ENCODE results near the gene DENND1A.

Gene DENND1A

GRCh38 chr9:123372766-123373446, 557.0 kb downstream of the DENND1A start:
- TF ChIP-seq CTCF (IDR thresholded peaks at IDR 0.05; ENCODE audit: low read depth, low read length): no peak
- no peak overlapping the region for H3K4me3 ChIP-seq (ENCODE audit: low read depth, low read length)

- TF ChIP-seq CTCF (IDR thresholded peaks at IDR 0.05; ENCODE audit: low read depth, low read length): no peak
- no peak overlapping the region for H3K4me3 ChIP-seq (ENCODE audit: low read depth, low read length)
Observed at GRCh38 chr9:123371805-123372590, 557.9 kb downstream of the DENND1A start.

- no peak overlapping the region for H3K4me3 ChIP-seq (ENCODE audit: low read depth, low read length)
- TF ChIP-seq CTCF (IDR thresholded peaks at IDR 0.05; ENCODE audit: low read depth, low read length): no peak
Observed at GRCh38 chr9:123371228-123371584, 558.7 kb downstream of the DENND1A start.

GRCh38 chr9:123370526-123371227, 559.2 kb downstream of the DENND1A start:
- TF ChIP-seq CTCF (IDR thresholded peaks at IDR 0.05; ENCODE audit: low read depth, low read length): no peak
- H3K4me3 ChIP-seq (ENCODE audit: low read depth, low read length): no peak overlapping the region

- no peak overlapping the region for H3K4me3 ChIP-seq (ENCODE audit: low read depth, low read length)
- TF ChIP-seq CTCF (IDR thresholded peaks at IDR 0.05; ENCODE audit: low read depth, low read length): no peak
Observed at GRCh38 chr9:123370108-123370507, 559.8 kb downstream of the DENND1A start.

- no peak overlapping the region for H3K4me3 ChIP-seq (ENCODE audit: low read depth, low read length)
- no peak for TF ChIP-seq CTCF (IDR thresholded peaks at IDR 0.05; ENCODE audit: low read depth, low read length)
Observed at GRCh38 chr9:123369296-123369695, 560.6 kb downstream of the DENND1A start.
